HS-27A (cell line): ENCODE data around the gene C15orf62.

Source experiments
- DNase-seq: peaks from one replicate; pipeline ENCODE4 v3.0.0-alpha.2; 2012; ENCODE audit warnings: low read depth, missing footprints

C15orf62 gene

DNA sequence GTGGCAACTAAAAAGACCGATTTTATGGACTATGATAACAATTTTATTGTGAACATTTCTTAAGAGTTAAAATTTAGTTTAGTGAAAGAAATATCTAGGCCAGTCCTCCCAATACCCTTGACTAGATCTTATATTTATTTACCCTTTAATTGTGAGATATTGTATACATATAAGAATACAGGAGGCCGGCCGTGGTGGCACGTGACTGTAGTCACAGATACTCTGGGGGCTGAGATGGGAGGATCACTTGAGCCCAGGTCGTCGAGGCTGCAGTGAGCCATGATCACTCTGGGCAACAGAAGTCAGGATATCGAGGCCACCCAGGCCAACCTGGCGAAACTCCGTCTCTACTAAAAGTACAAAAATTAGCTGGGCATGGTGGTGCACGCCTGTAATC is 14.0 kb upstream of the C15orf62 start:
- DNase-seq, result no peak

GRCh38 chr15:40756938-40757337 is 12.8 kb upstream of the C15orf62 start:
- no peak for DNase-seq

- no peak for DNase-seq
These were observed 9.8 kb upstream of the C15orf62 start for GRCh38 chr15:40759961-40760360.

GRCh38 chr15:40762919-40763800 is 6.6 kb upstream of the C15orf62 start:
- DNase-seq, result peak; percentile 35

DNA sequence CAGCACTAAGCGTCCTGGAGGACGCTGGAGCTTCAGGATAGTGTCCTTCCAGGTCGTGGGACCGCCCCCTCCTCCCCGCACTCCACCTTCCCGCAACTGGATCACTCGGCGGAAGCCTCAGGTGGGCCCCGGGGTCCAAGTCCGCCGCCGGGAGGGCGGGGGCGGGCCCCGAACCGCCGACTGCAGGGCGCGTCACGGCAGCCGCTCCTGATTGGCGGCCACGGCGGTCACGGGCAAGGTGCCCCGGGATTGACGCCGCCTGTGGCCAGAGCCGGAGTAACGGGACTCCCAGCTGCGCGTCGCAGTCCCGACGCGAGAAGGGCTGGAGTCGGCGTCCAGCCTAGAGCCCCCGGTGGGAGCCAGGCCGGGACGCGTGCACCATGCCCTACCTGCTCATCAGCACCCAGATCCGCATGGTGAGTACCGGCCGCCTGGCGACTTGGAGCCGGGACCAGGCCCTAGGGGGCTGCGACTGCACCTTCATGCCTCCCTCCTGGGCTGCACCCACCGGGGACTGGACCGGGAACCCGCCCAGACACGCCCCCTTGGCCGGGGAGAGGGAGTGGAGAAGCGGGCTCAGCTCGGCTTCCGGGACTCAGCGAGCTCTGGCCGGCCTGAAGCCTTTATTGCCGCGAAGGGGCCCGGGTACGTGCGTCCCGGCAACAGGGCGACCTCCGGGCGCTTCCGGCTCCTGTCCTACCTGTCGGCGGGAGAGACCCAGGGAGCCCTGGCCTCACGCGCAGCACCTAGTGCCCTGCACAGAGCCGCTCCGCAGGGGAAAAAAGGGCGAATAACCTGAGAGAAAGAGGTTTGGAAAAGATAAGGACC is 5.8 kb upstream of the C15orf62 start, which contains the start of gene GCHFR:
GCHFR (plus strand) TSS at position 268 of the 828 bp plus-strand sequence; CDS start at position 381, 113 bp downstream.
- peak; percentile 42 for DNase-seq

DNA sequence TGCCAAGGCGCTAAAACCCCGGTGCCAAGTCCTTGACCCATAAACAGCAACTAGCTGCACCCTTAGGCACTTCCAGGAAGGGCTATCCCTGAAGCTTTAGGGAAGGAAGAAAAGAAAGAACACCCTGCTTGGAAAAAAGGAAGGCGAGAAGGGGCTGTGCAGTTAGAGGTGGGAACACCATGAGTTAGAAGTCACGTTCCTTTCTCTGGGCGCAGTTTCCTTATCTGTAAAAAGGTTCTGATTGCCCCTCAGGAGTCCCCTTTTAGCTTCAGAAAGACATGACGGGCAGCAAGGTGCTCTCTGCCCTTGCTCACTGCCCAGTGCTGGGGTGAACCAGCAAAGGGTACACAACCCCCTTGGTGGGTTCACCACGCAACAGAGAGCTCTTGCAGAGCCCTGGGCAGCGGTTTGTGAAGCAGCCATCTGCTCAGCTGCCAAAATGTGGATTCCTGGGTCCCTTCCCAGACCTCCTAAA is 5.1 kb upstream of the C15orf62 start:
- DNase-seq, result no peak

DNA sequence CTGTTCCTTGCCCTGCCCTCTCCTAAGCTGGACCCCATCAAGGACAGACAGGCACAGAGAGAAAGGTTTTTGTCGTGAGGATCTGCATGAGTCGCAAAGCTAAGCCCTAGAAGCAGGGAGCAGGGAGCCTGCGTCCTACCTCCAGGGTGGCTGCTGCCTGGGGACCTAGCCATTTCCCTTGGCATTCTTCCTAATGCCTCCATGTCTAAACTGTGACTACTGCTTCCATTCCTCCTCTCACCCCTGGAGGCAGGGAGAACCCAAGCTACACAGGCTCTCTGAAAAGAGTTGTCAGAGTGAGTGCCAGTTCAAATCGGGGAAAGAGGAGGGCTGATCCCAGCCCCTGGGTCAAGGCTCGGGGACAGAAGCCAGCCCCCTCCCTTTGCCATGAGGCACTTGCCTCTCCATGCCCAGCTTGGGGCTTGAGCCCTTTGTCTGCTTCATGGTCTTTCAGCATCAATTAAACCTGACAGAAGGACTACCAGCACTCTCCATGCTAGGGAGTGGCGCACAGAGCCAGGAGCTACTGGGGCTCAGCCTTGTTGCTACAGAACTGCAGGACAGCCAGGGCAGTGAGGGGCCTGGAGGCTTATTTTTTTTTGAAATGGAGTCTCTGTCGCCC is 3.5 kb upstream of the C15orf62 start:
- no peak for DNase-seq

DNA sequence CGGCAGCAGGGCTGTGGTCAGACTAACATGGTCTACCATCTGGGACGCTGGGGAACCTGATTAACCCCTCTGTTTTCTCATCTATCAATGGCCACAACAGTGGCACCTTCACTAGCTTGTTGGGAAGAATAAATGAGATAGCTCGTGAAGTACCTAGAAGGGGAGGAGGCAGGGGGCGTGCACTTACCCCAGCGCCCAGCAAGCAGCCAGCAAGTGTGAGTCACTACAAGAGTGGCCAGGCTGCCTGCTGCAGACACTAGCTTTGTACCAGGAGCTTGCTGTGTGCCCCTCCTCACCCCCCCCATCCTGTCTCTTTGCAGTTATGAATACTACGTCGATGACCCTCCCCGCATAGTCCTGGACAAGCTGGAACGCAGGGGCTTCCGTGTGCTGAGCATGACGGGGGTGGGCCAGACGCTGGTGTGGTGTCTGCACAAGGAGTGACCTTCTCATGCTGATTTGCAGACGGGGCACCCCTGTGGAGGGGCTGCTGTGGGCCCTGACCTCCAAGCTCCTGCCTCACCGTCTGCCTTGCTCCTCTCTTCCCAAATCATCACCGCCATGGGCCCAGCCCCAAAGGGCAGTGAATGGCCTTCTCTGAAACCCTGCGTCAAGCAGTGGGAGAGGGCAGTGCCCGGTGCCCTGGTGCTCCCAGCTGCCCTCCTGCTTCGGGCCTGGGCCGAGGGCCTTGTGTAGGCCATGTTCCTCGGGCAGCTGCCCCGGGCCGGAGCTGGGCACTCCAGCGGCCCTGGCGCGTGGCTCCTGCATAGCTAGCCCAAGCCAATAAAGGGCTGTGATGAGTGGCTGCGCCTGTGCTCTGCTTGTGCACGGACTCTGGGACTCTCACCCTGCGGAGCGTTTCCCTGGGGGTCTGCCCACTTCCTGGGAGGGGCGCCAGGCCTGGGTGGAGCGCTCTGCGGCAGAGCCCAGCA is 2.6 kb upstream of the C15orf62 start:
- no peak for DNase-seq

DNA sequence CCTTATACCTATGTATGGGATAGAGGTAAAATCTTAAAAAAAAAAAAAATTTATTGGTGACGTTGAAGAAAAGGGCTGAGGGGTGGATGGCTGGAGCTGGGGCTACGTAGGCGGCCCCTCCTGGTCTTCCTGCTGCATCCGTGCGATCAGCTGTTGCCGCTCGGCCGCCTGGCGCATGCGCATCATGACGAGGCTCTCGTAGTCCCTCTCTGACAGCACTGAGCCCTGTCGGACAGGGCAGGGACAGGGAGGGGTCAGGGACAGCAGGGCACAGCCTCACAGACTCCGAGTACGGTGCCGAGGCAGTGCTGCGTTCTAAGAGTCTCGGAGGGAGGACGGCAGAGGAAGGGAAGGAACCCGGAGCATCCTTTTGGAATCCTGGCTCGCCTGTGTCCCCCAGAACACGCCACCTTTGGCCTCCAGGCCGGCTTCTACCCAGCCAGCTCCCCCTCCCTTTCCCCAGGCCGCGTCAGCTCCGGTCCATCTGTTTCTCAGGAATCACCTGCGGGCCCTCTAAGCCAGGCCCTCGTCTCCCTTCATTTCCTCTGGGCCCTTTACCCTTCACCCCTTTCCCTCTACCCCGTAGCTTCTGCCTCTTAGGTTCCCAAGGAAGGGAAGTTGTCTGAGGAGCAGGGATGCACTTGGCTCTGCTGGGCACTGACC is 1.8 kb upstream of the C15orf62 start:
- DNase-seq, result no peak

DNA sequence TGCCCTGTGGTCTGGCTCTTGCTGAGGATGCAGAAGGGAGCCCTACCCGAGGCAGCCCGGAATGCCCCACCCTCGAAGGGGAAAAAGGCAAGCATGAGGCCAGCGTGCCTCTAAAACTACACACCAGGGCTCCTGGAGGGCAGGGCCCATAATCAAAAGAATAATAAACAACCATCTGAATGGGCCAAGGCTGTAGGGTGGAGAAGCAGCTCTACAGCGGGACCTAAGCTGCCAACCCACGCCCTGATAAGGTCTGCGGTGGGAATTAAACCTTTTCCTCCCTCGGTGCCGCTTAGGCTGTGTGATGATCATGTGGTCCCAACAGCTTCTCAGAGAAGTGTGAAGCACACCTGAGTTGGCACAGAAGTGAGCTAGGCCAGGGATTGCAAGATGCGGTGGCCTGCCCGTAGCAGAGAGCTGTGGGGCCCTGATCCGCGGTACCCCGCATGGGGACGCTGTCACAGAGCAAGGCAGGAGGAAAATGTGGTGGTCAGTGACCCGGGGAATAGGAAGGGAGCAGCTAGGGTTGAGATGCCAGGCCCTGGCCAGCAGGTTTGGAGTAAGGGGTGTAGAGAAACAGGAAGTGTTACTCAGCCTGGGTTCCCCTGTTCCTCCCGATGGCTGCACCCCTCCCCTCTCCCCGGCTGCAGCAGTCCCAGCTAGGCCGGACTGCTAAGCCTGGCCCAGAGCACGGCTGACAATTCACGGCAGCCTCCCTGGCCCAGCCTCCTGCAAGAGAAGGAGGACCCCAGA is 1.1 kb upstream of the C15orf62 start:
- DNase-seq, result no peak

- DNase-seq, result no peak
These were observed 454 bp downstream of the C15orf62 start for GRCh38 chr15:40770147-40770721.

GRCh38 chr15:40771242-40771641 is 1.5 kb downstream of the C15orf62 start:
- no peak for DNase-seq

DNA sequence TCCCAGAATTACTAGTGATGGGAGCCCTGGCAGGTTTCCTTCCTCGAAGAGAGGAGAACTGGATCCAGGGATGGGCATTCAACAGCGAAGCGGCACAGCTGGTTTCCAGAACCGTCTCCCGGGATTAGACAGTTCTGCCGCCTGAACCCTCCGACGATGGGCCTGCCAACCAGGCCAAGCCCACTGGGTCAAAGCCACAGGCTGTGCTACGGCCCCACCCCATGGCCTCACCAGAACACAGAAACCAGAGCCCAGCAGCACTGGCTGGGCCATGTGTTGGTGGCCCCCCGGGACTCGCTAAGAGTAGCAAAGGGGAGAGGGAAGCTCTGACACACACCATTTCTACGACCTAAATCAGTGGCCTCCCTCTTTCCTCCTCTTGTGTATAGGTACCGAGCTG is 2.2 kb downstream of the C15orf62 start:
- DNase-seq, result no peak

- no peak for DNase-seq
These were observed 3.7 kb downstream of the C15orf62 start for GRCh38 chr15:40773496-40773895.

DNA sequence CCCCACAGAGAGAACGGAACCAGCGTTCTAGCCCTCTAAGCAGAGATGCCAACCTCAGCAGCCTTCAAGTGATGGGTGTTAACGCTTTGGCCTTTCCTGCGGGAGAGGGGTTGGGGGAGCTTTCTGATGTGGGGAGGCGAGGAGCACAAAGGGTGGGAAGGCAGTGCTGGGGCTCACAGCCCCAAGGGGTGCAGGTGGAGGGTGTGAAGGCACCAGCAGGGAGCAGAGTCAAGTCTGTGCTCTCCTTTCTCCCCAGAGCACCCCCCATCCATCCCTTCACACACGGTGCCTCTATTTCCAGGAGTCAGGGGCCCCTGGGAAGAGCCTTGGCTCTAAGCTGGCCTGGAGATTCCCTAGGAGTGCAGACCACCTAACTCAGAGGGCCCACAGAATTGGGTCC is 4.1 kb downstream of the C15orf62 start:
- DNase-seq, result no peak

GRCh38 chr15:40775007-40775406 is 5.2 kb downstream of the C15orf62 start:
- DNase-seq, result no peak

DNA sequence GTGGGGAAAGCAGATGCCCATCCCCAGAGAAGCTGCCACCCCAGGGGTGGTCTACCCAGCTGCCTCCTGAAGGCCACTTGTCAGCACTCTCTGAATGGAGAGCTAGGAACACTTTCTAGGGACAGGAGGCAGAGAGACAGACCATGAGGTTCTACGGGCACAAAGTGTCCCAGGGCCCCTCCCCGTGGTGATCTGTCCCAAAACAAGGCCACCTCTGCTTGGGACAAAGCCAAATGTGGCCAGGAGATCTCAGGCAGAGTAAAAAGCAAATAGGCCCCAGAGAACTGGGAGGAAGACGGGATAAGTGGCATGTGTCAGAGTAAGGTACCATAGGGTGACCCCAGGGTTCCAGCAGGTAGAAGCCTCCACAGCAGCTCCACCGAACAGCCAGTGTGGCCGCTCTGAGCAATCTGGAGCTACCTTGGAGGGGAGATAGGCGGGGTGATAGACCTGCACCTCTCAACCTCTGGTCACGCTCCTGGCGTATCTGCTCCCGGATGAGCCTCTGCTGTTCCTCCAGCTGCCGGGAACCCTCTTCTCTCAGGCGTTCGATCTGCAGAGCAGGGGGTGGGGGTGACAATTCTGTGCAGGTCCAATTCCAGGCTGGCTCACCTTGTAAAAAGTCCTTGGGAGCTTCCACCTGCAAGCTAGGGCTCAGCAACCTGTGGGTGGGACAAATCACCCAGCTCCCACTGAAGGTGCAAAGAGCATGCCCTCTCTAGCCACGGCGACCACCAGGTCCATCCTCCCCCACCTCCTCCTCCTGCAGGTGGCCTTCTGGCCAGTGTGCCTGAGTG is 6.2 kb downstream of the C15orf62 start:
- DNase-seq, result no peak

- DNase-seq, result no peak
These were observed 6.9 kb downstream of the C15orf62 start for GRCh38 chr15:40776537-40777141.
